HepG2 (cell line): ENCODE measurements around the gene C1orf74. TPM values are rescaled to one million over a fixed set of nuclear protein-coding genes. Genes with fewer than 3 reads are reported as not detected.

ENCODE experiments used
- CHCHD3 ChIP-seq: sonication (generic); formaldehyde crosslinking; IDR thresholded peaks from 2 replicates; pipeline ENCODE4 v1.8.0; 2022; ENCODE audit warnings: mild to moderate bottlenecking, missing genetic modification reagents, moderate library complexity
- CREB1 ChIP-seq, 2 experiments: fragments of 450-650 bp in 1 of 2; IDR thresholded peaks; 2 replicates each; pipeline ENCODE4 v1.6.1; 2016 to 2017; ENCODE audit warnings: control low read depth in 1 of 2, mild to moderate bottlenecking in 1 of 2, missing compliant biosample characterization in 1 of 2, missing genetic modification characterization in 1 of 2
- EEA1 ChIP-seq: sonication (generic); formaldehyde crosslinking; IDR thresholded peaks from 2 replicates; pipeline ENCODE4 v1.5.1; 2020; ENCODE audit warnings: mild to moderate bottlenecking, missing genetic modification reagents, borderline replicate concordance
- FOXM1 ChIP-seq: sonication (generic); formaldehyde crosslinking; IDR thresholded peaks from 2 replicates; pipeline ENCODE4 v1.5.0; 2020; ENCODE audit warnings: missing genetic modification reagents
- HNF1A ChIP-seq, 2 experiments: sonication (generic) in 1 of 2; formaldehyde crosslinking in 1 of 2; IDR thresholded peaks; 2 replicates each; pipeline versions ENCODE4 v1.4.0 to v1.6.1; 2016 to 2020; ENCODE audit warnings: borderline replicate concordance in 1 of 2, low read depth in 1 of 2, mild to moderate bottlenecking in 1 of 2, missing genetic modification reagents in 1 of 2
- HNF1B ChIP-seq: sonication (generic); formaldehyde crosslinking; IDR thresholded peaks from 2 replicates; pipeline ENCODE4 v1.5.1; 2020; ENCODE audit warnings: mild to moderate bottlenecking, moderate library complexity, missing genetic modification reagents
- NR2F6 ChIP-seq, 2 experiments: IDR thresholded peaks; 2 replicates each; pipeline ENCODE4 v1.6.1; 2016; ENCODE audit warnings: antibody characterized with exemption in 1 of 2, mild to moderate bottlenecking in 1 of 2
- PRDM10 ChIP-seq: sonication (generic); formaldehyde crosslinking; IDR thresholded peaks from 2 replicates; pipeline ENCODE4 v1.4.0; 2020; ENCODE audit warnings: low read depth, missing genetic modification reagents
- SOX5 ChIP-seq: IDR thresholded peaks from 2 replicates; pipeline ENCODE4 v1.6.1; 2016; ENCODE audit warnings: borderline replicate concordance
- U2AF1 ChIP-seq: fragments of 200-400 bp; formaldehyde crosslinking; optimal IDR thresholded peaks from 2 replicates; pipeline ENCODE3; 2017; ENCODE audit warnings: mild to moderate bottlenecking, low read depth, low read length
- ZC3H13 ChIP-seq: sonication (generic); formaldehyde crosslinking; IDR thresholded peaks from 2 replicates; pipeline ENCODE4 v1.8.1; 2023; ENCODE audit warnings: mild to moderate bottlenecking, missing genetic modification reagents, moderate library complexity
- ZNF317 ChIP-seq: sonication (generic); formaldehyde crosslinking; IDR thresholded peaks from 2 replicates; pipeline ENCODE4 v1.5.0; 2020; ENCODE audit warnings: mild to moderate bottlenecking, missing genetic modification reagents
- ZNF343 ChIP-seq: sonication (generic); formaldehyde crosslinking; IDR thresholded peaks from 2 replicates; pipeline ENCODE4 v1.4.0; 2020; ENCODE audit warnings: mild to moderate bottlenecking, missing genetic modification reagents
- ZNF605 ChIP-seq: sonication (generic); formaldehyde crosslinking; IDR thresholded peaks from 2 replicates; pipeline ENCODE4 v1.8.0; 2022; ENCODE audit warnings: mild to moderate bottlenecking, missing genetic modification reagents
- ZNF777 ChIP-seq: sonication (generic); formaldehyde crosslinking; IDR thresholded peaks from 2 replicates; pipeline ENCODE4 v1.4.0; 2020; ENCODE audit warnings: missing genetic modification reagents
- ZUFSP ChIP-seq: sonication (generic); formaldehyde crosslinking; IDR thresholded peaks from 2 replicates; pipeline ENCODE4 v1.9.0; 2021; ENCODE audit warnings: missing genetic modification reagents, mild to moderate bottlenecking, borderline replicate concordance
- polyA plus RNA-seq, 8 experiments: library from polyadenylated mRNA; depleted of rRNA in 3 of 8; stranded (reverse) in 7 of 8; unstranded in 1 of 8; fragments of >200 nt; fragmentation: Illumina TruSeq in 4 of 8; extraction: Trizol in 4 of 8; gene quantifications; 2 replicates each; pipeline versions ENCODE4 v1.2.1 to v1.2.3, GENCODE V29; 2011 to 2016; ENCODE audit warnings: low read depth in 4 of 8, missing spikeins in 1 of 8, mixed read lengths in 1 of 8; ENCODE audit not compliant: insufficient read depth in 1 of 8
- total RNA-seq, 5 experiments: library from RNA; depleted of rRNA; stranded (reverse); fragments of >200 nt; fragmentation: Illumina TruSeq; extraction: Trizol; gene quantifications; 2 replicates each; pipeline ENCODE4 v1.2.3, GENCODE V29; 2016; ENCODE audit warnings: low read depth in 1 of 5

The C1orf74 gene
- total and polyA plus RNA-seq, 2 of the 13 experiments (the other 11 are each of a cell fraction or from before 2014, with no cell fraction given), result 0.33 to 0.71 TPM

GRCh38 chr1:209784265-209785169 is at the start of gene C1orf74 (continued):
- peak; percentile 90 for TF ChIP-seq ZNF605
- TF ChIP-seq ZNF777 (CRISPR knock-in tag), result no peak
- no peak for TF ChIP-seq ZUFSP
- TF ChIP-seq ZNF343 (CRISPR knock-in tag), result no peak
- no peak for TF ChIP-seq SOX5 (CRISPR knock-in tag)
- TF ChIP-seq ZNF317 (CRISPR knock-in tag), result no peak
- TF ChIP-seq HNF1B (CRISPR knock-in tag), result no peak
- TF ChIP-seq EEA1 (CRISPR knock-in tag), result no peak
- no peak for TF ChIP-seq NR2F6 (IDR thresholded peaks at IDR 0.05)
- TF ChIP-seq NR2F6 (CRISPR knock-in tag; IDR thresholded peaks at IDR 0.05), result no peak
- TF ChIP-seq U2AF1, result no peak
- TF ChIP-seq CREB1 (IDR thresholded peaks at IDR 0.05), result peak; percentile 99
- TF ChIP-seq CREB1 (CRISPR knock-in tag; IDR thresholded peaks at IDR 0.05), result peak; percentile 96
- no peak for TF ChIP-seq PRDM10 (CRISPR knock-in tag)
- no peak for TF ChIP-seq HNF1A (IDR thresholded peaks at IDR 0.05; ENCODE audit: low read depth)
- no peak for TF ChIP-seq HNF1A (CRISPR knock-in tag; IDR thresholded peaks at IDR 0.05; ENCODE audit: borderline replicate concordance)
- no peak for TF ChIP-seq FOXM1 (CRISPR knock-in tag)
- no peak for TF ChIP-seq CHCHD3 (CRISPR knock-in tag)
- TF ChIP-seq ZC3H13 (CRISPR knock-in tag), result no peak
